WTC11 (cell line): ENCODE data around the gene TYRP1. TPM values are rescaled to one million over a fixed set of nuclear protein-coding genes. Genes with fewer than 3 reads are reported as not detected.

Experiments
- ATAC-seq: fragments of 200-7000 bp; cut with Tn5 transposase; 2 replicates; pipeline ENCODE4 v1.10.0; 2021; ENCODE audit warnings: mild to moderate bottlenecking, moderate library complexity
- CTCF ChIA-PET: fragments of 300-600 bp; sonication (Branson Sonifier 250); formaldehyde crosslinking; loops from one replicate; lab custom pipeline; 2021; ENCODE audit warnings: antibody characterized with exemption; lab: Charles Lee
- POLR2A ChIA-PET: fragments of 350-600 bp; sonication (Branson Sonifier 250); formaldehyde crosslinking; loops from one replicate; lab custom pipeline; 2021; ENCODE audit warnings: antibody characterized with exemption; lab: Charles Lee
- DNase-seq: peaks from one replicate; pipeline ENCODE4 v3.0.0; 2021; ENCODE audit warnings: low spot score
- H3K27ac Mint-ChIP-seq: 2 replicates; pipeline ENCODE4 v1.8.0; 2021; ENCODE audit warnings: mixed read lengths
- H3K27me3 Mint-ChIP-seq: 2 replicates; pipeline ENCODE4 v1.8.0; 2021; ENCODE audit warnings: low read depth, mild to moderate bottlenecking, moderate library complexity, mixed read lengths
- H3K36me3 Mint-ChIP-seq: 2 replicates; pipeline ENCODE4 v1.8.0; 2021; ENCODE audit warnings: mixed read lengths
- H3K4me1 Mint-ChIP-seq: 2 replicates; pipeline ENCODE4 v1.8.0; 2022; ENCODE audit warnings: mixed read lengths
- H3K4me3 Mint-ChIP-seq: 2 replicates; pipeline ENCODE4 v1.8.0; 2021; ENCODE audit warnings: mild to moderate bottlenecking, moderate library complexity, mixed read lengths
- H3K9me3 Mint-ChIP-seq: 2 replicates; pipeline ENCODE4 v1.8.0; 2021; ENCODE audit warnings: mixed read lengths
- ATF3 ChIP-seq: sonication (generic); formaldehyde crosslinking; conservative IDR thresholded peaks from 2 replicates; pipeline ENCODE4 v1.8.1; 2022; ENCODE audit warnings: mild to moderate bottlenecking, missing genetic modification reagents
- CREB1 ChIP-seq: sonication (generic); formaldehyde crosslinking; IDR thresholded peaks from 2 replicates; pipeline ENCODE4 v1.8.0; 2023; ENCODE audit warnings: mild to moderate bottlenecking, missing genetic modification reagents
- E2F4 ChIP-seq: sonication (generic); formaldehyde crosslinking; IDR thresholded peaks from 2 replicates; pipeline ENCODE4 v1.8.1; 2022; ENCODE audit warnings: low read depth, mild to moderate bottlenecking, moderate library complexity, missing genetic modification reagents, borderline replicate concordance
- ETV6 ChIP-seq: sonication (generic); formaldehyde crosslinking; IDR thresholded peaks from 2 replicates; pipeline ENCODE4 v1.8.1; 2022; ENCODE audit warnings: mild to moderate bottlenecking, missing genetic modification reagents
- FOXK1 ChIP-seq: sonication (generic); formaldehyde crosslinking; IDR thresholded peaks from 2 replicates; pipeline ENCODE4 v1.8.0; 2022; ENCODE audit warnings: mild to moderate bottlenecking, moderate library complexity, missing genetic modification reagents
- GRHL2 ChIP-seq: fragments of 250-450 bp; sonication (Bioruptor Pico); IDR thresholded peaks from 2 replicates; pipeline ENCODE4 v1.8.0; 2022; ENCODE audit warnings: mild to moderate bottlenecking, moderate library complexity; ENCODE audit not compliant: insufficient replicate concordance, severe bottlenecking
- IRF1 ChIP-seq: sonication (generic); formaldehyde crosslinking; IDR thresholded peaks from 2 replicates; pipeline ENCODE4 v1.8.0; 2023; ENCODE audit warnings: missing genetic modification reagents
- STAT6 ChIP-seq: sonication (generic); formaldehyde crosslinking; conservative IDR thresholded peaks from 2 replicates; pipeline ENCODE4 v1.8.1; 2023; ENCODE audit warnings: mild to moderate bottlenecking, low read depth, missing genetic modification reagents, moderate library complexity
- TEAD1 ChIP-seq: sonication (generic); formaldehyde crosslinking; IDR thresholded peaks from 2 replicates; pipeline ENCODE4 v1.8.0; 2022; ENCODE audit warnings: mild to moderate bottlenecking, missing genetic modification reagents
- TEAD4 ChIP-seq: sonication (generic); formaldehyde crosslinking; IDR thresholded peaks from 2 replicates; pipeline ENCODE4 v1.8.0; 2022; ENCODE audit warnings: mild to moderate bottlenecking, missing genetic modification reagents
- USF1 ChIP-seq: sonication (generic); formaldehyde crosslinking; IDR thresholded peaks from 2 replicates; pipeline ENCODE4 v1.8.0; 2022; ENCODE audit warnings: mild to moderate bottlenecking, missing genetic modification reagents
- ZBTB43 ChIP-seq: sonication (generic); formaldehyde crosslinking; IDR thresholded peaks from 2 replicates; pipeline ENCODE4 v1.8.1; 2023; ENCODE audit warnings: mild to moderate bottlenecking, missing genetic modification reagents
- ZMAT4 ChIP-seq: fragments of 250-450 bp; sonication (Bioruptor Pico); IDR thresholded peaks from 2 replicates; pipeline ENCODE4 v1.9.0; 2021; ENCODE audit warnings: mild to moderate bottlenecking
- ZNF121 ChIP-seq: sonication (generic); formaldehyde crosslinking; IDR thresholded peaks from 2 replicates; pipeline ENCODE4 v1.8.0; 2023; ENCODE audit warnings: missing genetic modification reagents
- ZNF317 ChIP-seq: sonication (generic); formaldehyde crosslinking; IDR thresholded peaks from 2 replicates; pipeline ENCODE4 v1.8.1; 2023; ENCODE audit warnings: low read depth, mild to moderate bottlenecking, moderate library complexity, missing genetic modification reagents, borderline replicate concordance
- ZNF671 ChIP-seq: fragments of 250-450 bp; sonication (Bioruptor Pico); IDR thresholded peaks from 2 replicates; pipeline ENCODE4 v1.8.0; 2021; ENCODE audit warnings: mild to moderate bottlenecking
- total RNA-seq: library from RNA; stranded (reverse); gene quantifications from 3 replicates; pipeline ENCODE4 v1.2.3, GENCODE V29; 2021

Gene TYRP1
- total RNA-seq, 1 experiment from 2014 or later: 0.31 TPM

GRCh38 chr9:12719431-12719830, 26.2 kb downstream of the TYRP1 start:
- Mint-ChIP-seq H3K4me1 (peaks cover 15% of the 10 kb centered on the region), H3K27me3 (no peaks in the 10 kb centered on the region)
- POLR2A ChIA-PET: no interaction called here

More at GRCh38 chr9:12719431-12719830, 26.2 kb downstream of the TYRP1 start:
- H3K9me3 Mint-ChIP-seq: no peaks in the 10 kb centered on the region
- CTCF ChIA-PET: interaction anchor here (0.6 to 7.1 kb wide), 23 partner anchors 9 to 1487 kb away, joined by 3 to 50 read pairs (median 5); partner anchors contain the start of gene LURAP1L
- peak overlapping the region; percentile 21; the same call in 1 of the 2 replicates for H3K4me3 Mint-ChIP-seq
- no peaks in the 10 kb centered on the region for H3K36me3 Mint-ChIP-seq
- no peak for TF ChIP-seq ZNF317 (CRISPR knock-in tag)
- no peak for TF ChIP-seq FOXK1
- no peak for TF ChIP-seq ETV6 (CRISPR knock-in tag)
- TF ChIP-seq CREB1: no peak
- TF ChIP-seq USF1 (CRISPR knock-in tag): no peak
- TF ChIP-seq ZMAT4: no peak
- no peak for TF ChIP-seq ATF3 (CRISPR knock-in tag)
- TF ChIP-seq E2F4 (CRISPR knock-in tag): no peak
- TF ChIP-seq ZBTB43 (CRISPR knock-in tag): no peak
- no peak for TF ChIP-seq TEAD4
- TF ChIP-seq ZNF121 (CRISPR knock-in tag): no peak
- no peak for TF ChIP-seq IRF1 (CRISPR knock-in tag)
- TF ChIP-seq ZNF671 (CRISPR knock-in tag): no peak
- TF ChIP-seq TEAD1: no peak
- no peak for TF ChIP-seq STAT6 (CRISPR knock-in tag)
- TF ChIP-seq GRHL2 (CRISPR knock-in tag): no peak
- ATAC-seq (no peak), DNase-seq (no peak)
- H3K27ac Mint-ChIP-seq: no peak overlapping the region
